NT2/D1 (cell line): Measurements from ENCODE around the gene PTPRK.

Experiments used
- YY1 ChIP-seq: IDR thresholded peaks from 2 replicates; pipeline ENCODE4 v1.6.1; 2011; ENCODE audit not compliant: insufficient read length, insufficient read depth
- ZNF274 ChIP-seq: IDR thresholded peaks from 2 replicates; pipeline ENCODE4 v1.6.1; 2011; ENCODE audit warnings: mild to moderate bottlenecking, low read depth, low read length

DNA sequence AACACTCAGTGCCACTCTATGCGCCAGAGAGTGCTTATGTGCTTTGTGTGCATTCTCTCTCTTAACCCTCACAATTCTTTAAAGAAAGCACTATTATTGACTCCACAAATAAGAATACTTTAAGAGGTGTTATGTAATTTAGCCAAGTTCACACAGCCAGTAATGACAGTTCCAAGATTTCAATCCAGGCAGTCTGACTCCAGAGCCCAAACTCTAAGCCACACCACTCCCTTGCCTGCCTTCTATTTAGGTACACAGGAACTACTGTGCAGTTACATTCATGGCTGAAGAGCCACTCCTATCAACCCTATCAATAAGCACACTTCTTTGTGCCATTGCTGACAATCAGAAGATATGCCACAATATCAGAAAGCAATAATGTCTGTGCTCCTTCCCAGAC is 93.3 kb downstream of the PTPRK start:
- TF ChIP-seq ZNF274 (no peak), YY1 (no peak)
